A549 (cell line): ENCODE data around the gene FAM111B. TPM values are rescaled to one million over a fixed set of nuclear protein-coding genes. Genes with fewer than 3 reads are reported as not detected.
"Not testable (repeated sequence)": the region's sequence is repeated elsewhere in the genome, so short reads cannot be mapped to it uniquely, and the experiment has no call there.

Source experiments
- ATAC-seq, 2 experiments: fragments of 200-7000 bp in 1 of 2; fragments of >200 bp in 1 of 2; cut with Nextera tagmentation in 1 of 2; cut with Tn5 transposase in 1 of 2; 3 replicates each; pipeline versions ENCODE4 v1.8.0 to v1.9.1; 2018 to 2020; ENCODE audit warnings: mild to moderate bottlenecking in 1 of 2, moderate library complexity in 1 of 2
- CTCF ChIA-PET: fragments of 300-600 bp; sonication (Branson Sonifier 250); formaldehyde crosslinking; extraction: SDS; loops from one replicate; lab custom pipeline; 2021; ENCODE audit warnings: antibody characterized with exemption, inconsistent platforms; lab: Yijun Ruan, JAX
- POLR2A ChIA-PET: fragments of 350-600 bp; formaldehyde crosslinking; extraction: SDS; loops from one replicate; lab custom pipeline; 2021; ENCODE audit warnings: antibody characterized with exemption, inconsistent platforms; lab: Yijun Ruan, JAX
- DNase-seq, 2 experiments: peaks; one replicate each; pipeline versions ENCODE4 v3.0.0 to v3.0.0-alpha.2; 2011 to 2016; ENCODE audit warnings: low read depth in 1 of 2, low spot score in 1 of 2
- FAIRE-seq: peaks from 2 replicates; lab custom pipeline; 2011; peaks lifted over from hg19 to GRCh38; lab: Jason Lieb, UNC
- H3K27ac ChIP-seq, 2 experiments: fragments of >200 bp; sonication (Bioruptor Twin); formaldehyde crosslinking; 3 replicates each; pipeline ENCODE4 v1.5.1; 2016 to 2017
- H3K4me1 ChIP-seq: fragments of >200 bp; sonication (Bioruptor Twin); formaldehyde crosslinking; 3 replicates; pipeline ENCODE4 v1.6.1; 2016
- H3K4me2 ChIP-seq: fragments of >200 bp; sonication (Bioruptor Twin); formaldehyde crosslinking; 3 replicates; pipeline ENCODE4 v1.6.1; 2016
- H3K4me3 ChIP-seq: fragments of >200 bp; sonication (Bioruptor Twin); formaldehyde crosslinking; 3 replicates; pipeline ENCODE4 v1.5.1; 2016
- H3K9me3 ChIP-seq: fragments of >200 bp; sonication (Bioruptor Twin); formaldehyde crosslinking; 3 replicates; pipeline ENCODE4 v1.6.1; 2016
- CHD4 ChIP-seq: fragments of 200-600 bp; sonication (generic); IDR thresholded peaks from 2 replicates; pipeline ENCODE4 v1.6.1; 2016; ENCODE audit warnings: antibody characterized with exemption, mild to moderate bottlenecking, borderline replicate concordance
- EP300 ChIP-seq, 2 experiments: fragments of >200 bp; sonication (Bioruptor Twin); formaldehyde crosslinking; IDR thresholded peaks; 2 replicates in 1 of 2; 3 replicates in 1 of 2; pipeline ENCODE4 v1.6.1; 2016 to 2017
- ESRRA ChIP-seq: fragments of 150-350 bp; IDR thresholded peaks from 2 replicates; pipeline ENCODE4 v1.6.1; 2014; ENCODE audit warnings: mild to moderate bottlenecking, low read length, borderline replicate concordance
- FOSL2 ChIP-seq, 2 experiments: fragments of 450-650 bp in 1 of 2; fragments of >200 bp in 1 of 2; sonication (Bioruptor Twin) in 1 of 2; formaldehyde crosslinking; IDR thresholded peaks; 2 replicates each; pipeline versions ENCODE4 v1.5.0 to v1.6.1; 2016 to 2020; ENCODE audit warnings: mild to moderate bottlenecking in 1 of 2, moderate library complexity in 1 of 2
- GATA3 ChIP-seq: IDR thresholded peaks from 2 replicates; pipeline ENCODE4 v1.6.1; 2012; ENCODE audit warnings: borderline replicate concordance
- HDAC2 ChIP-seq: fragments of 200-600 bp; sonication (generic); IDR thresholded peaks from 2 replicates; pipeline ENCODE4 v1.6.1; 2016
- HEYL ChIP-seq: fragments of 250-450 bp; sonication (Bioruptor Pico); IDR thresholded peaks from 2 replicates; pipeline ENCODE4 v1.8.0; 2021; ENCODE audit warnings: mild to moderate bottlenecking, moderate library complexity
- JUNB ChIP-seq: fragments of >200 bp; sonication (Bioruptor Twin); formaldehyde crosslinking; IDR thresholded peaks from 2 replicates; pipeline ENCODE4 v1.6.1; 2016
- POLR2A ChIP-seq: IDR thresholded peaks from 2 replicates; pipeline ENCODE4 v1.6.1; 2012; ENCODE audit warnings: mild to moderate bottlenecking, low read length
- RFX5 ChIP-seq: fragments of 450-650 bp; IDR thresholded peaks from 2 replicates; pipeline ENCODE4 v1.7.1; 2014; ENCODE audit warnings: antibody characterized with exemption, mild to moderate bottlenecking, moderate library complexity
- TP53 ChIP-seq: fragments of 250-450 bp; sonication (Bioruptor Pico); IDR thresholded peaks from 2 replicates; pipeline ENCODE4 v1.5.0; 2021; ENCODE audit warnings: mild to moderate bottlenecking, moderate library complexity
- WGBS: methylation state at CpG from one replicate; pipeline ENCODE4 v1.1.6; 2017; ENCODE audit errors: missing lambda C conversion rate; 5-methylcytosine and 5-hydroxymethylcytosine counted together
- polyA plus RNA-seq, 4 experiments: library from polyadenylated mRNA; depleted of rRNA in 3 of 4; stranded (reverse); fragments of >200 nt; fragmentation: RNase III in 1 of 4; extraction: RNeasy Plus Mini Kit Qiagen cat#74134 plus additional on column Dnase treatment in 1 of 4; gene quantifications; 2 replicates in 3 of 4; 3 replicates in 1 of 4; pipeline ENCODE4 v1.2.3, GENCODE V29; 2011 to 2017
- TF ChIP-seq, protein P1 (sequence below): IDR thresholded peaks from 2 replicates; pipeline ENCODE4 v1.6.1; 2012
- TF ChIP-seq, protein P2 (sequence below): IDR thresholded peaks from 2 replicates; pipeline ENCODE4 v1.6.1; 2012
- TF ChIP-seq, protein P3 (sequence below): fragments of >200 bp; sonication (Bioruptor Twin); formaldehyde crosslinking; IDR thresholded peaks from 2 replicates; pipeline ENCODE4 v1.6.1; 2016
- TF ChIP-seq, protein P4 (sequence below): fragments of 250-450 bp; sonication (Bioruptor Pico); IDR thresholded peaks from 2 replicates; pipeline ENCODE4 v1.5.0; 2021; ENCODE audit warnings: mild to moderate bottlenecking, moderate library complexity, borderline replicate concordance

FAM111B gene
- polyA plus RNA-seq, 2 of the 4 experiments (the other 2 are of a cell fraction) = 6.9 to 11.0 TPM

DNA sequence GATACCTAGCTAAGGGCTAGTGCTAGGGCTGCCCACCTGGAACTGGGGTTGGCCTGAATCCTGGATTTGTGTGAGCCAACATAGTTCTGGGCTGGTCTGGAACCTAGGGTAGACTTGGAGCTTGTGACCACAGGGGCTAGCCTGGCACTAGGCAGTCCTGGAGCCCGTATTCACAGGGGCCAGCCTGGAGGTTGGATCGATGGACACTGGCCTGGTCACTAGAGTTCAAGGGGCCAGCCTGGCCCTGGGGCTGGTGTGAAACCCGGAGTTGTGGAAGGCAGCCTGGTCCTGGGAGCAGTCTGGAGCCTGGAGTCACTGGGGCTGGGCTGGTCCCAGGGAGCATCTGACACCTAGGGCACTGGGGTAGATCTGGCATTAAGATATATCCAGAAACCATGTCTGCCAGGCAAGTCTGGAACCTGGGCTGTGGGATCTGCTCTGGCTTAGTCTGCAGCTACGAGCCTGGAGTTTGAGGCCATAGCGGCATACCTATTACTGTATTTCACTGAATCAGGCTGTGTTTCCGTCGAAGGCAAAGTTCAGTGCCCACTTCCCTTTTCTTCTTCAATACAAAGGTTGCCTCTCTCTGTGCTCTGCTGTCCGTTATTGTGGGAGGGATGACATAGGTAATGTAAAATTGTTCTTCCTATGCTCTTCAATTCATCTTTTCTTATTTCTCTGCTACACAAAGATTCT is 30.0 kb upstream of the FAM111B start:
- POLR2A ChIA-PET = no interaction called here
- WGBS = 40% methylated on average over 5 of the region's 8 CpGs
- no peak overlapping the region for H3K27ac ChIP-seq
- no peaks in the 10 kb centered on the region for H3K4me1 ChIP-seq
- no peak for FAIRE-seq
- TF ChIP-seq, protein P1, sequence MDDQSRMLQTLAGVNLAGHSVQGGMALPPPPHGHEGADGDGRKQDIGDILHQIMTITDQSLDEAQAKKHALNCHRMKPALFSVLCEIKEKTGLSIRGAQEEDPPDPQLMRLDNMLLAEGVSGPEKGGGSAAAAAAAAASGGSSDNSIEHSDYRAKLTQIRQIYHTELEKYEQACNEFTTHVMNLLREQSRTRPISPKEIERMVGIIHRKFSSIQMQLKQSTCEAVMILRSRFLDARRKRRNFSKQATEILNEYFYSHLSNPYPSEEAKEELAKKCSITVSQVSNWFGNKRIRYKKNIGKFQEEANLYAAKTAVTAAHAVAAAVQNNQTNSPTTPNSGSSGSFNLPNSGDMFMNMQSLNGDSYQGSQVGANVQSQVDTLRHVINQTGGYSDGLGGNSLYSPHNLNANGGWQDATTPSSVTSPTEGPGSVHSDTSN = no peak
- TF ChIP-seq JUNB = no peak
- no peak overlapping the region for H3K4me3 ChIP-seq
- H3K9me3 ChIP-seq = no peaks in the 10 kb centered on the region; the same call in 2 of the 3 replicates
- CTCF ChIA-PET = interaction anchor here (0.9 kb wide), 1 partner anchor 17 kb away, joined by 3 read pairs; no protein-coding TSS in a partner anchor
- no peak for DNase-seq
- no peak overlapping the region for H3K4me2 ChIP-seq
- ATAC-seq = no peak

DNA sequence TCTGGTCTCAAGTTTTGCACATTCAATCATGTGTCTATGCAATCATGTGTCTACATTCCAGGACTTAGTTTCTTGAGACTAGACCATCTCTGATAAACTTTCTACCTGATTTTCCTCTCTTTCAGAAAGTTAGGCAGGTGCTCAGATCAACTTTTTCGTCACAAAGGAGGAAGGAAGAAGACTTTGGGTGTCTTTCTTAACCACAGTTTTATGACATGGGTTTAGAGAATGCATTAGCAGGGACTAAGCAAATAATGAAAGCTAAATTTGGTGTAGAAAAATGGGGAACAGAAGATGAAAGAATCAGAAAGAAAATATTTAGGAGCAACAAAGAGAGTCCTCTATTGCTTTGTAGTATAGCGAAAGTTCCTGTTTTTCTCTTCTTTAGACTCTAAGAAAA is 28.6 kb upstream of the FAM111B start:
- Histone ChIP-seq H3K4me1 (no peaks in the 10 kb centered on the region), H3K4me2 (no peak overlapping the region), H3K27ac (no peak overlapping the region), H3K9me3 (no peaks in the 10 kb centered on the region; the same call in 2 of the 3 replicates), H3K4me3 (no peak overlapping the region)
- TF ChIP-seq, protein P2, sequence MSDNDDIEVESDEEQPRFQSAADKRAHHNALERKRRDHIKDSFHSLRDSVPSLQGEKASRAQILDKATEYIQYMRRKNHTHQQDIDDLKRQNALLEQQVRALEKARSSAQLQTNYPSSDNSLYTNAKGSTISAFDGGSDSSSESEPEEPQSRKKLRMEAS = no peak
- no peak for TF ChIP-seq HEYL (CRISPR knock-in tag)
- no peak for TF ChIP-seq ESRRA
- no peak for TF ChIP-seq CHD4
- TF ChIP-seq FOSL2 (IDR thresholded peaks at IDR 0.05) = no peak
- no peak for TF ChIP-seq FOSL2 (CRISPR knock-in tag; IDR thresholded peaks at IDR 0.05)
- no peak for TF ChIP-seq HDAC2
- DNase-seq = no peak
- WGBS = 7% methylated on average over 2 of the region's 2 CpGs
- ChIA-PET POLR2A (no interaction called here), CTCF (interaction anchor here (0.7 to 2.3 kb wide), 2 partner anchors 20 to 236 kb away, joined by 3 to 6 read pairs; no protein-coding TSS in a partner anchor)
- no peak for ATAC-seq
- no peak for FAIRE-seq

DNA sequence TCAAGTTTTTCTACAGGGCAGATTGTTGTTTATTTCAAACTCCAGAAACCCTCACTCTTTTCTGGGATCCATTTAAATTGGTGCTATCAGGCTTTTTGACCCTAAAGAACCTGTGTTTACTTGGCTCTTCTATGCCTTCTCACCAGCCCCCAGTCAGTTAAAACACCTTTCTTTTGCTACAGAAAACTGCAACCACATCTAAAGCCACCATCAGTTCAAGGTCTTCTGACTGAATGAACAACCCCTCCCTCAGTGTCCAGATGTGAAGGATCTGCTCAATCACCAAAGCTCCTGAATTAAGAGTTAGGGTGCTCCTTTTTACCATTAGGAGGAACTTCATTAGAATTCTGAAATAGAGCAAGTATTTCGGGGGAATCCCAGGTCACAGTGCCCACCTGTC is 28.0 kb upstream of the FAM111B start:
- DNase-seq (no peak), FAIRE-seq (no peak), ATAC-seq (no peak)
- TF ChIP-seq GATA3 = no peak
- TF ChIP-seq, protein P3, sequence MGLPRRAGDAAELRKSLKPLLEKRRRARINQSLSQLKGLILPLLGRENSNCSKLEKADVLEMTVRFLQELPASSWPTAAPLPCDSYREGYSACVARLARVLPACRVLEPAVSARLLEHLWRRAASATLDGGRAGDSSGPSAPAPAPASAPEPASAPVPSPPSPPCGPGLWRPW = no peak
- TF ChIP-seq, protein P4, sequence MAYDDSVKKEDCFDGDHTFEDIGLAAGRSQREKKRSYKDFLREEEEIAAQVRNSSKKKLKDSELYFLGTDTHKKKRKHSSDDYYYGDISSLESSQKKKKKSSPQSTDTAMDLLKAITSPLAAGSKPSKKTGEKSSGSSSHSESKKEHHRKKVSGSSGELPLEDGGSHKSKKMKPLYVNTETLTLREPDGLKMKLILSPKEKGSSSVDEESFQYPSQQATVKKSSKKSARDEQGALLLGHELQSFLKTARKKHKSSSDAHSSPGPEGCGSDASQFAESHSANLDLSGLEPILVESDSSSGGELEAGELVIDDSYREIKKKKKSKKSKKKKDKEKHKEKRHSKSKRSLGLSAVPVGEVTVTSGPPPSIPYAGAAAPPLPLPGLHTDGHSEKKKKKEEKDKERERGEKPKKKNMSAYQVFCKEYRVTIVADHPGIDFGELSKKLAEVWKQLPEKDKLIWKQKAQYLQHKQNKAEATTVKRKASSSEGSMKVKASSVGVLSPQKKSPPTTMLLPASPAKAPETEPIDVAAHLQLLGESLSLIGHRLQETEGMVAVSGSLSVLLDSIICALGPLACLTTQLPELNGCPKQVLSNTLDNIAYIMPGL (CRISPR knock-in tag) = no peak
- no peak for TF ChIP-seq RFX5
- TF ChIP-seq EP300 (IDR thresholded peaks at IDR 0.05) = no peak
- TF ChIP-seq POLR2A = no peak
- TF ChIP-seq ESRRA = no peak
- no peak for TF ChIP-seq TP53
- TF ChIP-seq, protein P2 = no peak
- ChIA-PET CTCF (interaction anchor here (2.3 kb wide), 1 partner anchor 21 kb away, joined by 6 read pairs; no protein-coding TSS in a partner anchor), POLR2A (no interaction called here)
- H3K4me2 ChIP-seq = no peak overlapping the region
- no peaks in the 10 kb centered on the region for H3K4me1 ChIP-seq
- WGBS = 0% methylated on average over 1 of the region's 1 CpG
- H3K9me3 ChIP-seq = no peaks in the 10 kb centered on the region; the same call in 2 of the 3 replicates
- H3K4me3 ChIP-seq = no peak overlapping the region
- no peak overlapping the region for H3K27ac ChIP-seq

DNA sequence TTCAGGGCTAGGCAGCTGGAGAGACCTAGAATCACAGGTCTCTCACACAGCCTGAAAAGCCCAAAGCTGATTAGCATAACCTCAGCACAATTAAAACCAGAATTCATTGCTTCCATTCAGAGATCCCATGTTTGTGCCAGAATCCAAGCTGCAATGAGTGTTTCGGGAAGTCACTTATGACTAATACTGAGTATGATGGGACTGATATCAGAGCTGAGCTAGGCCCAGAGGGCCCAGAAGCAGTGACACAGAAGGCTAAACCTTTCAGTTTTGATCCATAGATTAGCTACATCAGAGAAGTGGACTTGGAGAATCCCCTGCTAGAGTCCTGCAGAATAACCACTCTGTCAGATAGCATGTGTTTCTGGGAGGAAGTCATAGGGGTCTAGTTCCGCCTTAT is 26.6 kb upstream of the FAM111B start:
- H3K4me3 ChIP-seq, ATAC-seq, FAIRE-seq, H3K4me2 ChIP-seq, H3K4me1 ChIP-seq, POLR2A ChIA-PET, H3K9me3 ChIP-seq, DNase-seq, H3K27ac ChIP-seq: not testable (repeated sequence)
- CTCF ChIA-PET = interaction anchor here (0.9 to 2.3 kb wide), 4 partner anchors 22 to 512 kb away, joined by 3 to 6 read pairs (median 4); no protein-coding TSS in a partner anchor
- 45% methylated on average over 2 of the region's 2 CpGs for WGBS

DNA sequence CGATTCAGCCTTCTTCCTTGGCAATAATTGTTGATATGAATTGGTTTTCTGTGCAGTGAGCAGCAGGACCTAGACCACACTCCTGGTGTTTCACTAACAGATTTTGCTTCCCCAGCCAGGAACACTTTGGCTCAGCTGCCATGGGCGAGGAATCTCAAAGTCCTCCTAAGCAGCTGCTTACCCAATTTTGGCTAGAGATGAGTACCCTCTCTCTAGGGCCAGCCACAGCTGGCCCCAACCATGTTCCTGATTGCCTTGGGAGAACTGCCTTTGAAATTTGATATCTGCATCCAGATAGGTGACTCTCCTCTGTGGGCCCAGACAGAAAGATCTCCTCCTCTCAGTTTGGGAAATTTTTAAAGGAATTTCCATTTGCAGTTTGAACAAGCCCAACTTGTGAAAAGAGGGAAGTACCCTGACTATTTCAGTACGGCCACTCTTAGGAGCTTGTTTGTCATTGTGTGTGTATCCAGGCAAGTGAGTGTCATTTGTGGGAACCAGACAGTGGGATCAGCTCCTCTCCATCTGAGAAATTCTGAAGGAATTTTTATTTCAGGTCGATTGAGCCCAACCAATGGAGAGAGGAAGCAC is 25.5 kb upstream of the FAM111B start:
- ATAC-seq, FAIRE-seq, POLR2A ChIA-PET, H3K27ac ChIP-seq, H3K4me3 ChIP-seq, H3K9me3 ChIP-seq, H3K4me2 ChIP-seq, H3K4me1 ChIP-seq, DNase-seq: not testable (repeated sequence)
- CTCF ChIA-PET = interaction anchor here (0.9 to 1.3 kb wide), 2 partner anchors 77 to 513 kb away, joined by 3 to 4 read pairs; no protein-coding TSS in a partner anchor
- 4% methylated on average over 4 of the region's 4 CpGs for WGBS

DNA sequence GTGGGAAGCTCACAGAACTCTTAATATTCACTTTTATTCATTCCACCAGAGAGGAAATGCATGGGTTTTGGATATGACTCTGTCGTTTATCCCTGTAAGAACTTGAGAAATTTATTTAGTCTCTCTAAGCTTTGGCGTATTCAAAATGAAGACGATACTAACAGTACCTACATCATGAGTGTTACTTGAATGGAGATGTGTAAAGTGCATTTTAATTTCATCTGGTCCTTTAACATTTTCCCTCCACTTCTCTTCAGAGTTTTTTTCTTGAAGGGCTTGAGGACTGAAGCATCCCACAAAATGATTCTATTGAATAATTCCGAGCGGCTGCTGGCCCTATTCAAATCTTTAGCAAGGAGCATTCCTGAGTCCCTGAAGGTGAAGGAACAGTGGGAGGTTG is 21.0 kb upstream of the FAM111B start, which contains the start of gene GLYATL1B:
TSS of gene GLYATL1B (plus strand) at position 301 of the 400 bp plus-strand sequence. CDS start at position 301, 0 bp downstream.
- H3K4me3 ChIP-seq, H3K27ac ChIP-seq, FAIRE-seq, ATAC-seq, H3K9me3 ChIP-seq, H3K4me1 ChIP-seq, DNase-seq, POLR2A ChIA-PET, H3K4me2 ChIP-seq: not testable (repeated sequence)
- 63% methylated on average over 5 of the region's 5 CpGs for WGBS
- CTCF ChIA-PET = interaction anchor here (1.0 to 1.5 kb wide), 4 partner anchors 11 to 50 kb away, joined by 3 to 4 read pairs (median 4); no protein-coding TSS in a partner anchor
